HepG2 (cell line): ENCODE results near the gene RPL26. TPM values are rescaled to one million over a fixed set of nuclear protein-coding genes. Genes with fewer than 3 reads are reported as not detected.

Experiments
- ARID5B ChIP-seq: IDR thresholded peaks from 2 replicates; pipeline ENCODE4 v1.4.0; 2020; ENCODE audit warnings: mild to moderate bottlenecking, missing genetic modification reagents
- ATF6 ChIP-seq: sonication (generic); formaldehyde crosslinking; conservative IDR thresholded peaks from 2 replicates; pipeline ENCODE4 v1.4.0; 2020; ENCODE audit warnings: missing genetic modification reagents
- FOXA3 ChIP-seq: IDR thresholded peaks from 2 replicates; pipeline ENCODE4 v1.6.1; 2016; ENCODE audit warnings: missing genetic modification reagents, missing compliant biosample characterization
- HMG20B ChIP-seq: conservative IDR thresholded peaks from 2 replicates; pipeline ENCODE4 v1.6.1; 2016; ENCODE audit warnings: missing genetic modification reagents, missing compliant biosample characterization
- NR3C1 ChIP-seq: sonication (generic); formaldehyde crosslinking; IDR thresholded peaks from 2 replicates; pipeline ENCODE4 v1.4.0; 2020; ENCODE audit warnings: missing genetic modification reagents
- SP4 ChIP-seq: sonication (generic); formaldehyde crosslinking; IDR thresholded peaks from 2 replicates; pipeline ENCODE4 v1.8.1; 2023; ENCODE audit warnings: mild to moderate bottlenecking, missing genetic modification reagents
- ZBED4 ChIP-seq: sonication (generic); formaldehyde crosslinking; IDR thresholded peaks from 2 replicates; pipeline ENCODE4 v1.4.0; 2020; ENCODE audit warnings: missing genetic modification reagents, borderline replicate concordance
- ZFP91 ChIP-seq: sonication (generic); formaldehyde crosslinking; IDR thresholded peaks from 2 replicates; pipeline ENCODE4 v1.9.0; 2022; ENCODE audit warnings: missing genetic modification reagents, mild to moderate bottlenecking, borderline replicate concordance
- ZMYM2 ChIP-seq: sonication (generic); formaldehyde crosslinking; IDR thresholded peaks from 2 replicates; pipeline ENCODE4 v1.8.0; 2022; ENCODE audit warnings: mild to moderate bottlenecking, missing genetic modification reagents
- ZNF281 ChIP-seq: sonication (generic); formaldehyde crosslinking; IDR thresholded peaks from 2 replicates; pipeline ENCODE4 v1.4.0; 2020; ENCODE audit warnings: missing genetic modification reagents, borderline replicate concordance
- ZNF672 ChIP-seq: sonication (generic); formaldehyde crosslinking; IDR thresholded peaks from 2 replicates; pipeline ENCODE4 v1.8.1; 2022; ENCODE audit warnings: missing genetic modification reagents
- ZNF703 ChIP-seq: sonication (generic); formaldehyde crosslinking; IDR thresholded peaks from 2 replicates; pipeline ENCODE4 v1.5.1; 2020; ENCODE audit warnings: missing genetic modification reagents, mild to moderate bottlenecking, moderate library complexity, borderline replicate concordance
- ZSCAN31 ChIP-seq: sonication (generic); formaldehyde crosslinking; IDR thresholded peaks from 2 replicates; pipeline ENCODE4 v1.5.0; 2020; ENCODE audit warnings: low read depth, mild to moderate bottlenecking, missing genetic modification reagents
- polyA plus RNA-seq, 8 experiments: library from polyadenylated mRNA; depleted of rRNA in 3 of 8; stranded (reverse) in 7 of 8; unstranded in 1 of 8; fragments of >200 nt; fragmentation: Illumina TruSeq in 4 of 8; extraction: Trizol in 4 of 8; gene quantifications; 2 replicates each; pipeline versions ENCODE4 v1.2.1 to v1.2.3, GENCODE V29; 2011 to 2016; ENCODE audit warnings: low read depth in 4 of 8, missing spikeins in 1 of 8, mixed read lengths in 1 of 8; ENCODE audit not compliant: insufficient read depth in 1 of 8
- total RNA-seq, 5 experiments: library from RNA; depleted of rRNA; stranded (reverse); fragments of >200 nt; fragmentation: Illumina TruSeq; extraction: Trizol; gene quantifications; 2 replicates each; pipeline ENCODE4 v1.2.3, GENCODE V29; 2016; ENCODE audit warnings: low read depth in 1 of 5

RPL26 gene
- total and polyA plus RNA-seq, 2 of the 13 experiments (the other 11 are each of a cell fraction or from before 2014, with no cell fraction given): 2,817 to 3,529 TPM

- TF ChIP-seq HMG20B (CRISPR knock-in tag) (0 out of 2 replicates have a peak, but pooled peaks have one; percentile 43), ZNF281 (no peak), ZBED4 (CRISPR knock-in tag) (peak; percentile 14), ZMYM2 (CRISPR knock-in tag) (no peak; the same call in 1 of the 2 replicates), ZNF703 (CRISPR knock-in tag) (no peak), ZSCAN31 (CRISPR knock-in tag) (0 out of 2 replicates have a peak, but pooled peaks have one; percentile 25), ARID5B (CRISPR knock-in tag) (peak; percentile 32; the same call in 1 of the 2 replicates), NR3C1 (CRISPR knock-in tag) (0 out of 2 replicates have a peak, but pooled peaks have one; percentile 16), ZFP91 (CRISPR knock-in tag) (peak; percentile 84), ATF6 (CRISPR knock-in tag) (no peak), ZNF672 (0 out of 2 replicates have a peak, but pooled peaks have one; percentile 11), FOXA3 (CRISPR knock-in tag) (peak; percentile 67), SP4 (peak; percentile 48)
Measured at GRCh38 chr17:8383143-8383822, at the start of gene RPL26 (continued).
